ENCODE measurements around the gene SLC2A4RG. TPM values are rescaled to one million over a fixed set of nuclear protein-coding genes. Genes with fewer than 3 reads are reported as not detected.

Gene SLC2A4RG
- total RNA-seq, 1 donor from 2014 or later = 6.5 TPM

GRCh38 chr20:63752411-63753101 is 13.0 kb downstream of the SLC2A4RG start:
- no peak for DNase-seq (ENCODE audit: low read depth in 2 of 2)

GRCh38 chr20:63753381-63753780 is 13.8 kb downstream of the SLC2A4RG start:
- DNase-seq (ENCODE audit: low read depth in 2 of 2) = no peak

GRCh38 chr20:63754008-63754407 is 14.4 kb downstream of the SLC2A4RG start:
- DNase-seq (ENCODE audit: low read depth in 2 of 2) = no peak

- DNase-seq (ENCODE audit: low read depth in 2 of 2) = no peak
Measured at GRCh38 chr20:63755933-63756647, 16.5 kb downstream of the SLC2A4RG start.

GRCh38 chr20:63756648-63756991 is 17.0 kb downstream of the SLC2A4RG start:
- no peak for DNase-seq (ENCODE audit: low read depth in 2 of 2)

GRCh38 chr20:63758152-63758551 is 18.6 kb downstream of the SLC2A4RG start:
- DNase-seq (ENCODE audit: low read depth in 2 of 2) = no peak

- no peak for DNase-seq (ENCODE audit: low read depth in 2 of 2)
Measured at GRCh38 chr20:63759377-63759901, 19.9 kb downstream of the SLC2A4RG start.

GRCh38 chr20:63765082-63765873 is 25.7 kb downstream of the SLC2A4RG start:
- peak in 1 of 2 donors; percentile 17 for DNase-seq (ENCODE audit: low read depth in 2 of 2)

GRCh38 chr20:63765902-63766301 is 26.3 kb downstream of the SLC2A4RG start:
- DNase-seq (ENCODE audit: low read depth in 2 of 2) = no peak

GRCh38 chr20:63766695-63767426 is 27.3 kb downstream of the SLC2A4RG start:
- DNase-seq (ENCODE audit: low read depth in 2 of 2) = no peak

GRCh38 chr20:63767456-63767855 is 27.9 kb downstream of the SLC2A4RG start:
- DNase-seq (ENCODE audit: low read depth in 2 of 2) = no peak

GRCh38 chr20:63767886-63768285 is 28.3 kb downstream of the SLC2A4RG start:
- no peak for DNase-seq (ENCODE audit: low read depth in 2 of 2)

- DNase-seq (ENCODE audit: low read depth in 2 of 2) = no peak
Measured at GRCh38 chr20:63768591-63769515, 29.3 kb downstream of the SLC2A4RG start.

- DNase-seq (ENCODE audit: low read depth in 2 of 2) = no peak
Measured at GRCh38 chr20:63769891-63770474, 30.4 kb downstream of the SLC2A4RG start.

GRCh38 chr20:63771046-63771707 is 31.6 kb downstream of the SLC2A4RG start:
- no peak for DNase-seq (ENCODE audit: low read depth in 2 of 2)

GRCh38 chr20:63772781-63773518 is 33.4 kb downstream of the SLC2A4RG start:
- no peak for DNase-seq (ENCODE audit: low read depth in 2 of 2)

- DNase-seq (ENCODE audit: low read depth in 2 of 2) = no peak
Measured at GRCh38 chr20:63773571-63774241, 34.1 kb downstream of the SLC2A4RG start.

- peak in 1 of 2 donors; percentile 30 for DNase-seq (ENCODE audit: low read depth in 2 of 2)
Measured at GRCh38 chr20:63774306-63774705, 34.7 kb downstream of the SLC2A4RG start.
